Measurements from ENCODE around the gene ZDHHC16. TPM values are rescaled to one million over a fixed set of nuclear protein-coding genes. Genes with fewer than 3 reads are reported as not detected.

The ZDHHC16 gene
- total RNA-seq, 1 experiment from 2014 or later: 42.1 TPM

DNA sequence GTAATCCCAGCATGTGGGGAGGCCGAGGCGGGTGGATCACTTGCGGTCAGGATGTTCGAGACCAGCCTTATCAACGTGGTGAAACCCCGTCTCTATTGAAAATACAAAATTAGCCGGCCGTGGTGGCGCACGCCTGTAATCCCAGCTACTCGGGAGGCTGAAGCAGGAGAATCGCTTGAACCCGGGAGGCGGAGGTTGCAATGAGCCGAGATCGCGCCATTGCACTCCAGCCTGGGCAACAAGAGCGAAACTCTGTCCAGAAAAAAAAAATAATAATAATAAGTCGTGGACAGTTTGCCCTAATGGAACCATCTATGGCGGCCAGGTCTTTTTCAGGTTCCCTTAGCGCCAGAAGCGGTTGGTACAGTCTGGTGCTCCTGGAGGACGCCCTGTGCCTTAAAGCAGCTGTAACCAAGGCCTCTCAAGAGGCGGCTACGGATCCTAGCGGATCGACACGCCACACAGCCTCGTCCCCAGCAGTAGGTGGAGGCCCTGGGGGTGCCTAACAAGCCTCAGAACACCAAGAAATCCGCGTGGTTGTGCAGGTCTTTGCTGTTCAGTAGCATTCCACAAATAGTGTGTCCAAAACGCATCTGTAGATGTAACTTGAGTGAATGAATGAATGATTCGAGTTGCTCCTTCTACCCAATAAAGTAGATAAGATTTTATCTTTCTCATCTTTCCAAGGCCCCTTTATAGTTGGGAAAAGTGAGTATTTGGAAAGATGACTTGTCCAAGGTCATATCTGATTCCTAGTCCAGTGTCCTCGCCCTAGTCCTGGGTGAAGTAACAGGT, 19.0 kb upstream of the ZDHHC16 start:
- no peak for DNase-seq (ENCODE audit: low read depth, low spot score)
- in situ Hi-C loops (cut with HindIII; ENCODE audit: low pct_unique_long_range_greater_than_20kb, low sequenced_read_pairs): no loop called here

DNA sequence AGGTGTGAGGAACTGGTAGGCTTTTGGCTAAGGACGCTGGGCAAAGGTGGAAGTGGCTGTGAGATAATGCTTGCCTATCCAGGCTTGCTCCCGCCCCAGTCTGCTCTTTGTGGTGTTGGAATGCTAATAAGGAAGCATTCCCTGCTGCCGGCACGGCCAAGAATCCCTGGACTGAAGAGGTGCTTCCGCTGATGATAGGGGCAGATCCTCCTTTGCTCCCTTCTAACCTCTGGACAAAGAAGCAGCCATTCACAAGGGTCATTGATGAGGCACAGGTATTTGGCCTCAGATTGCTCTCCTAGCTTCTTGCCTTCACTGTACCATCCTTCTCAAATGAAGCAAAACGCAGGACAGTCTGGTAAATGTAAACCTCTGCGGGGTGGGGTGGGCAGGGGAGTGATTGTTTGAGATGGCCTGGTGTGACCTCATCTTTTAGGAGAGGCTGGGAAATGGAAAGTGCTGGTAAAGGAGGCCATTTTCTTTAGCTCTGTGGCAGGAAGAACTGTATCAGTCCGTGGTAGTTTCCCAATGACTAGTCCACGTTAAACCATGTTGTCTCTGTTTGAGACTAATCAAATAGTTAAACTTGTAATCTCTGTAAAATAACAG, 18.3 kb upstream of the ZDHHC16 start:
- in situ Hi-C loops (cut with HindIII; ENCODE audit: low pct_unique_long_range_greater_than_20kb, low sequenced_read_pairs): no loop called here
- DNase-seq (ENCODE audit: low read depth, low spot score): no peak

DNA sequence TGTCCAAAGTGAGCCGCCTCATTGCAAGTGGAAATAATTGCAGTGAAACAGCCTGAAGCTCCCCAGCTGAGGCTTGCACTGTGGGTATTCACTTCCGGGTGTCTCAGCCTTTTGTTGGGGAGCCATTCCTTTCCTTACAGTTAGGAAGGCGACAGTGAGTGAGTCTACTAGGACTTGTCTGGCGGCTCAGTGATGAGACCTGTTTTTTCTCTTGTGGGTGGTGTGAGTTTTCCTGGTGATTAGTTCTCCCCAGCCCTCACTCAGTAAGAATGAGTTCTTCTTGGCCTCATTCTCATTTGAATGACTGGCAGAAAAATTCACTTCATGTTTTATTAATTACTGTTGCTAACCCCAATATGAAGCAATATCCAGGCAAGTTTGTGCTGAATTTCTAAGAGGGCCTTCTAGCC, 17.4 kb upstream of the ZDHHC16 start:
- no peak for DNase-seq (ENCODE audit: low read depth, low spot score)
- in situ Hi-C loops (cut with HindIII; ENCODE audit: low pct_unique_long_range_greater_than_20kb, low sequenced_read_pairs): no loop called here

DNA sequence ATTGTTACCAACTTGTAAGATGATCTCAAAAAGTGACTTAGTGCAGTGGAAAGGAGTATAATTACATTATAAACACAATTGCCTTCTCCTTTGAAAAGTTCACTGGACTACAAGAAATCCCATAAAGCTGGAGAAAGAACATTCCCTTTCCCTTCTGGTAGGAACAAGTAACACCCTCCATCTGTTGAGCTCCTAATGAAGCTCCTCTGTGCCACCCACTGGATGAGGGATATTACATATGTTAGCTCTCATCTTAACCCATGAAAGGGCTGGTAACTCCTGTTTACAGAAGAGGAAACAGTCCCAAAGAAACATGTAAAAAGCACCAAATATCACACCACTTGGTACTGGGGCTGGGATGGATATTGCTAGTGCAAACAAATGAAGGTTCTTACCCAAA, 11.9 kb upstream of the ZDHHC16 start:
- in situ Hi-C loops (cut with HindIII; ENCODE audit: low pct_unique_long_range_greater_than_20kb, low sequenced_read_pairs): no loop called here

DNA sequence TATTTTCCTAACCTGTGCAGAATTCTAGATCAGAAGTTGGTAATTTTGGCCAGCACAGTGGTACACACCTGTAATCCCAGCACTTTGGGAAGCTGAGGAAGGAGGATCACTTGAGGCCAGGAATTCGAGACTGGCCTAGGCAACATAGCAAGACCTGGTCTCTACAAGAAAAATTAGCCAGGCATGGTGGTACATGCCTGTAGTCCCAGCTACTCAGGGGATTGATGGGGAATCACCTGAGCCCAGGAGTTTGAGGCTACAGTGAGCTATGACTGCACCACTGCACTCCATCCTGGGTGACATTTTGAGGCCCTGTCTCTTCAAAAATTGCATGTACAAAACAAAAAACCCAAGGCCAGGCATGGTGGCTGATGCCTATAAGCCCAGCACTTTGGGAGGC, 11.4 kb upstream of the ZDHHC16 start:
- in situ Hi-C loops (cut with HindIII; ENCODE audit: low pct_unique_long_range_greater_than_20kb, low sequenced_read_pairs): no loop called here
- DNase-seq (ENCODE audit: low read depth, low spot score): no peak

More for the DNA sequence above, 11.9 kb upstream of the ZDHHC16 start:
- peak; percentile 47 for DNase-seq (ENCODE audit: low read depth, low spot score)

DNA sequence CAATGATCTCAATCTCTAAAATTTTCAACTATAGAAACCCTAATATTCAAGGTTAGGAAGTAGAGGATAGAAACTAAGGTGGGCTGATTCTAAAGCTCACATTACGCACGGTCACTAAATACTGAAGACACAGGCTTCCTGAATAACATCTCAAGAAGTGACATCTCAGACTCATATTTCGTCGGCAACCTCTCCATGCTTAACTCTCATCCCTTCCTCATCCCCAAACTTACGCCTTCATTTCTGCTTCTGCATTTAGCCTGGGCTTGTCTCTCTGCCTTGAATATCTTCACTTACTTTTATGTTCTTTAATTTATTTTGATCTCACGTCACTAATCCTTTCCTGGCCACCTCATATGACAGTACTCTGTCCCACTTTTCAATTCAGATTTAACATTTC, 10.8 kb upstream of the ZDHHC16 start:
- in situ Hi-C loops (cut with HindIII; ENCODE audit: low pct_unique_long_range_greater_than_20kb, low sequenced_read_pairs): no loop called here
- DNase-seq (ENCODE audit: low read depth, low spot score): no peak

DNA sequence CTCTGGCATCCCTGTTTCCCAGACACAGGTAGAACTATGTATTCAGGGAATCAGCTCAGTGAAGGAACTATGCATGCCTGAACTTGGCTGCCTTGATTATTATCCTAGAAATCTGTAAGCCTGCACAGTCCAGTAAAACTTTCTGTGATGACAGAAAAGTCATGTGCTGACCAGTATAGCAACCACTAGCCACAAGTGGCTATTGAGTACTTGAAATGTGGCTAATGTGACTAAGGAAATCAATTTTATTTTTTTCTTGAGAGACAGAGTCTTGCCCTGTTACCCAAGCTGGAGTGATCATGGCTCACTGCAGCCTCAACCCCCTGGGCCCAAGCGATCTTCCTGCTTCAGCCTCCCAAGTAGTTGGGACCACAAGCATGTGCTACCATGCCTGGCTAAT, 3.7 kb upstream of the ZDHHC16 start:
- peak; percentile 54 for DNase-seq (ENCODE audit: low read depth, low spot score)
- in situ Hi-C loops (cut with HindIII; ENCODE audit: low pct_unique_long_range_greater_than_20kb, low sequenced_read_pairs): no loop called here

DNA sequence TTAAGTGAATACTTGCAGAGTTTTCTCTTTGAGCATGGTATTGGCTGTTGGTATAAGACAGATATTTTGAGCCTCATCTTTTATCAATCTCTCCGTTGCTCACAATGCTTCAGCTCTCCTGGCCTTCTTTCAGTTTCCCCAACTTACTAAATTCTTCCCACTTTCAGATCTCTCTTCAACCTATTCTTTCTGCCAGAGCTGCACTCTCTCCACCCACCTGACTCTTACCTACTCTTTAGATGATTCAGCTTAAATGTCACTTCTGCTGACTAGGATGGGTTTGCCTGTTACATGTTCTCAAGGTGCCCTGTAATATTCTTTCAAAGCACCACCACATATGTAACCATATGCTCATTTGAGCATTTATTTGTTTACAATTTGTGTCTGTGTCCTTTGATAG, 1.8 kb upstream of the ZDHHC16 start:
- DNase-seq (ENCODE audit: low read depth, low spot score): no peak

DNA sequence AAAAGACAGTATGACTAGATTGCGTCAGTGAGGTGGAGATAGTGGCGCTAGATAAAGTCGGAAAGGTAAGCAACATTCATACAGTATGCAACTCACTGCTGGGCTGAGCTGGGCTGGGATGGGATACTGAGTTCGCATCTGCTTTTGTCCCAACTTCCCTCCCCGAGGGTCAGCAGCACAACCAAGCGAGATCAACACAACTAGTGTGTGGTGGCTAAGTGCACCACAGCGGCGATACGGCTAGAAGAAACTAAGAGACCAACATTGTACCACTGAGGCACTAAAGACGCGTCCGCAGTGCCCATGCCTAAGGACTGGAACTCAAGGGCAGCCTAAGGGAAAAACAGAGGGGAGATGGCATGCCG, 636 bp upstream of the ZDHHC16 start:
- no peak for DNase-seq (ENCODE audit: low read depth, low spot score)
- in situ Hi-C loops (cut with HindIII; ENCODE audit: low pct_unique_long_range_greater_than_20kb, low sequenced_read_pairs): no loop called here

More for the DNA sequence above, 1.8 kb upstream of the ZDHHC16 start:
- in situ Hi-C loops (cut with HindIII; ENCODE audit: low pct_unique_long_range_greater_than_20kb, low sequenced_read_pairs): no loop called here

DNA sequence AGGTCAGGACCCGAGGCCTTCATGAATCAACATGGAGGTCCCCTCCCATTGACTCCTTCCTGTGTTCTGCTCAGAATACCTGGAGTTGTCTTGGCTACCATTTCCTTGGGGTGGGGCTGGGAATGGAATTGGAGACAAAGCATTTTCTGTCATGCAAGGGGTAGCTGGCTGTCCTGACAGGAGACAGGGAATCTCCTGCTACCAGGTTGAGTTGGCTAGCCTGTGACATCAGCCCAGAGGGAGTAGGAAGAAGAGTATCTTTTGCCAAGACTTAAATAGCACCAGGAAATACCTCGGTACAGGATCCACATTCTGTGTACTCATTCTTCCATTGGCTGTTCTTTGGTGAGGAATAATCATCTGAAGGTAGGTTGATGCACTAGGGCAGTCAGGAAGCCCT, 4.9 kb downstream of the ZDHHC16 start:
- in situ Hi-C loops (cut with HindIII; ENCODE audit: low pct_unique_long_range_greater_than_20kb, low sequenced_read_pairs): no loop called here
- no peak for DNase-seq (ENCODE audit: low read depth, low spot score)

DNA sequence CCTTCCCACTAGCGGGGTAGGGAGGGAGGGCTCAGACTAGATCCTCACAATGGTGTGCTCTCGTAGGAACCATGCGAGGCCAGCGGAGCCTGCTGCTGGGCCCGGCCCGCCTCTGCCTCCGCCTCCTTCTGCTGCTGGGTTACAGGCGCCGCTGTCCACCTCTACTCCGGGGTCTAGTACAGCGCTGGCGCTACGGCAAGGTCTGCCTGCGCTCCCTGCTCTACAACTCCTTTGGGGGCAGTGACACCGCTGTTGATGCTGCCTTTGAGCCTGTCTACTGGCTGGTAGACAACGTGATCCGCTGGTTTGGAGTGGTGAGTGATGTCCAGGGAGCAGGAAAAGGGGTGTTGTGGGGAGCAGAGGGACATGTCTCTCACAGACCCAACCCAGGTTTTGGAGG, 5.6 kb downstream of the ZDHHC16 start:
- in situ Hi-C loops (cut with HindIII; ENCODE audit: low pct_unique_long_range_greater_than_20kb, low sequenced_read_pairs): no loop called here
- no peak for DNase-seq (ENCODE audit: low read depth, low spot score)

DNA sequence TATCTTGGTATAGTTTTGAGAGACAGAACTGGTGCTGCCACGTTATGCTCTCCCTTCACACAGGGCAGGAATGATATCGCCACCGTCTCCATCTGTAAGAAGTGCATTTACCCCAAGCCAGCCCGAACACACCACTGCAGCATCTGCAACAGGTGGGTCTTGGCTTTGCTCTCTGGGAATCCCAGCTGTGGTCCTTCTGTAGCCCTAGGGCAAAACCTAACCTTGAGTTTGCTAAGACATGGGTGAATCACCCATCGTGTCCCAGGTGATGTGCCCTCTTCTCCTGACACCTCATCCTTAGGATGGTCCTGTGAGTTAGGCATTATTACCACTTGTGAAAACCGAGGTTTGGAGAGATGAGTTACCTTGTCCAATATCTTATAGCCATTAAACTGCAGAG, 6.4 kb downstream of the ZDHHC16 start:
- DNase-seq (ENCODE audit: low read depth, low spot score): no peak
- in situ Hi-C loops (cut with HindIII; ENCODE audit: low pct_unique_long_range_greater_than_20kb, low sequenced_read_pairs): no loop called here

DNA sequence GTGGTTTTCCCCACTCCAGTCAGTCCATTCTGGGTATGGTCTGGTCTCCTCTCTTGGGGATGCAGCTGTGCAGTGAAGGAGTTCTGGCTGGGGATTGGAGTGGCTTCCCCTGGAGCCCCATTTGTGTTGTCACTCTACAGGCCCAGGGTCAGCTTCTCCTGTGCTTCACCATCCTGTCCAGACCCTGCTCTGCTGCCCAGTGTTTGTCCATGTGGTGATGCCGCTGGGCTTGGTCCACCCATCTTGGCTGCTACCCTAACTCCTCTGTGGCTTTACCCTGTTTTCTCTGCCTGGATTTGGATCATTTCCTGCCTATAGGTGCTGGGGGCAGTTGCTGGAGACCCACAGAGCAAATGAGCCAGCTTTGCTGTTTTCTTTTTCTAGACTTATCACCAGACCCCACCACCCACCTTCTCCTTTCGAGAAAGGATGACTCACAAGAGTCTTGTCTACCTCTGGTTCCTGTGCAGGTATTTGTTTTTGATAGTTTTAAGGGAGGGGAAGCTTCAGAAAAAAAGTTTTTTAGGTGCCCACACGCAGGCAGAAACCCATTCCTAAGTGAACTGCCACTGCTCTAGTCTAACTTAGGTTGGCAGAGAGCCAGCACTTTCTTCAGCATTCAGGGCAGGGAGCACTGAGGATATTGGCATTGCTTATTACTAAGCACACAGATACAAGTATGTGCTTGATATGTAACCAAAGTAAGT, 8.5 kb downstream of the ZDHHC16 start:
- no peak for DNase-seq (ENCODE audit: low read depth, low spot score)
- in situ Hi-C loops (cut with HindIII; ENCODE audit: low pct_unique_long_range_greater_than_20kb, low sequenced_read_pairs): no loop called here

DNA sequence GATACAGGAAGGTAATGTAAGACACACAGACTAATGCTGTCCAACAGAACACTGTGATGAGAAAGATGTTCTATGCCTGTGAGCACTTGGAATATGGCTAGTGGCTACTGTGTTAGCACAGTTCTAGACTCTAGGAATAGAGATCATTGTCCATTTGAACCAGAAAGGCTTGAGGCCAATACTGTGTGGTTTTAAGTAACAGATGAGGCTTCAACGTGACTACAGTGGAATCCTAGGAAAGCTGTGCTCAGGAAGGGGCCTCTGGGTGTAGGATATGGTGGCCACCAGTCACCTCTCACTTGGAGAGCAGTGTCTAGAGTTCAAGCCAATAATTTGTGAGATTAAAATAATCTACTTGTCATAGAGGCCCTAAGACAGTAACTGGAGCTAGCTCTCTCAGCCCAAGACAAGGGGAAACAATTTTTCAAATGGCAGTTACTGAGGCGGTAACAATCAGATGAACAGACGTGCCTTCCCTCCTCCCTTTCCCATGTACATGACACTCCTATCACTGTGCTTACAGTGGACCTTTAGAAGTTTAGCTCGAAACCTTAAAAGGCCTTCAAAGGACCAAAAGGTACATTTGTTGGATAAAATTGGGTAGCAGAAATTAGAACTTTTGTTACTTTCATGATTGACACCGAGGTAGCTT, 10.2 kb downstream of the ZDHHC16 start:
- in situ Hi-C loops (cut with HindIII; ENCODE audit: low pct_unique_long_range_greater_than_20kb, low sequenced_read_pairs): no loop called here
- DNase-seq (ENCODE audit: low read depth, low spot score): peak; percentile 15

DNA sequence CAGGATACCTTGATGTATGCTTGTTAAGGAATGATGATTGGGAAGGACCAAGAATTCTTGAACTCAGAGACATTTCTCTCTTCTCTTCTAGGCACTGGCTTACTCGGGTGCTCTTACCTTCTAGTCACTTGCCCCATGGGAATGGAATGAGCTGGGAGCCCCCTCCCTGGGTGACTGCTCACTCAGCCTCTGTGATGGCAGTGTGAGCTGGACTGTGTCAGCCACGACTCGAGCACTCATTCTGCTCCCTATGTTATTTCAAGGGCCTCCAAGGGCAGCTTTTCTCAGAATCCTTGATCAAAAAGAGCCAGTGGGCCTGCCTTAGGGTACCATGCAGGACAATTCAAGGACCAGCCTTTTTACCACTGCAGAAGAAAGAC, 10.7 kb downstream of the ZDHHC16 start:
- in situ Hi-C loops (cut with HindIII; ENCODE audit: low pct_unique_long_range_greater_than_20kb, low sequenced_read_pairs): no loop called here
- DNase-seq (ENCODE audit: low read depth, low spot score): no peak

DNA sequence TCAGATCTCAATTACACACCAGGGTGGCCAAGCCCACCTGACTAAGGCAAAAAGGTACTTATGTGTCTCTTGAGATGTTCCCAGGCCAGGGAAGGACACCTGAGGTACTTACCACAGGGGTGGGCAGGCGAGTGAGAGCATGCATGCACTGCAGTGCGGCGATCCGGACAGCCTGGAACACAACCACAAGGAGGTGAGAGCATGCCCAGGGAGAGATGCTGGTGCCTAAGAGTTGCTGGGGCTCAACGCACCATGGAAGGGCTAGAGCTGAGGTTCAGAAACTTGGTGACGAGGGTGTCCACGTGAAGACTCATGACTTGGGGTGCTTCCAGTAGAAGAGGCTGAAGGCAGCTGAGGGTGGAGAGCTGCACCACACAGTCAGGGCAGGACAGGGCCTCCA, 13.1 kb downstream of the ZDHHC16 start:
- in situ Hi-C loops (cut with HindIII; ENCODE audit: low pct_unique_long_range_greater_than_20kb, low sequenced_read_pairs): no loop called here
- DNase-seq (ENCODE audit: low read depth, low spot score): no peak

DNA sequence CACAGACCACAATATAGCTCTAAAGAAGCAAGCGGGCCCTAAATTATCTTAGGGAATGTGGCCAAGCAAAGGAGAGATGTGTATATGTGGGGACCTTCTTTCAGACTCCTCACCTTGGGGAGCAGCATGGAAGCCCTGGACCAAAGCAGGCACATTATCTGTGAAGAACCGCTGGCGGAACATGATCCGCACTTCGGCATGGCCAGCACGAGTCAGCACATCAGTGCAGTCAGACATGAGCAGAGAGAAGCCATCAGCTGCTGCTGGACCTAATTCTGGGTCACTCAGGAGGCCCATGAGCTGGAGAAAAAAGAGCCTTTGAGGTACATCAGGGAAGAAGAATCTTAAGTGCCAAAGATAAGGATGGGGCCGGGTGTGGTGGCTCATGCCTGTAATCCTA, 14.0 kb downstream of the ZDHHC16 start:
- in situ Hi-C loops (cut with HindIII; ENCODE audit: low pct_unique_long_range_greater_than_20kb, low sequenced_read_pairs): no loop called here
- no peak for DNase-seq (ENCODE audit: low read depth, low spot score)

DNA sequence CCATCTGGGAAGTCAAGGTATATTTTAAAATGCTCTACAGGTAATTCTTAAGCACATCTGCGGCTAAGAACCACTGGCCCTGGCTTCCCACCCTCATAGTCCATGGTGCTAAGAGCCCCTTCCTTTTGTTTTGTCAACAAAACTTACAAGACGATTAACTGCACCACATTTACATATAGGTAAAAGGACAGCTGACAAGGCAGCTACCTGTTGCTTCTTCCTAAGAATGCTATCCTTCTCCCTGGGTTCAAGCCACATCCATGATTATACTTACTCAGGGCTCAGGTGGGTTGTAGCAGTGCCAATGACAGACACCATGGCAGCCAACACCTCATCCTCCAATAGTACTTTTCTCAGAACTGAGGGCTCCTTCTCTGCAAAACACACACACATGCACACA, 16.3 kb downstream of the ZDHHC16 start:
- DNase-seq (ENCODE audit: low read depth, low spot score): no peak
- in situ Hi-C loops (cut with HindIII; ENCODE audit: low pct_unique_long_range_greater_than_20kb, low sequenced_read_pairs): no loop called here

All from SK-MEL-5 (cell line).